Epithelial cell of proximal tubule (primary cell): ENCODE results near the gene F8A1. TPM values are rescaled to one million over a fixed set of nuclear protein-coding genes. Genes with fewer than 3 reads are reported as not detected.
"Not testable (repeated sequence)": the region's sequence is repeated elsewhere in the genome, so short reads cannot be mapped to it uniquely, and the experiment has no call there.

Experiments used
- DNase-seq: peaks from one replicate; pipeline ENCODE4 v3.0.0-alpha.2; 2011; ENCODE audit warnings: low read depth
- H3K4me3 ChIP-seq: 2 replicates; pipeline ENCODE4 v1.5.1; 2011; ENCODE audit warnings: low read depth, mild to moderate bottlenecking, low read length
- CTCF ChIP-seq: conservative IDR thresholded peaks from 2 replicates; pipeline ENCODE4 v1.5.1; 2012; ENCODE audit warnings: low read depth, mild to moderate bottlenecking, low read length
- total RNA-seq: library from RNA; depleted of rRNA; stranded (reverse); fragments of >200 nt; gene quantifications from 2 replicates; pipeline ENCODE4 v1.2.3, GENCODE V29; 2015

F8A1 gene
- total RNA-seq, result 12.6 and 22.5 TPM in 2 replicates

- H3K4me3 ChIP-seq, result peak within 1 kb of the TSS; percentile 33
- DNase-seq, result not testable (repeated sequence)
Measured at GRCh38 chrX:154886069-154886788, at the start of gene F8A1. F8A1 (plus strand) TSS chrX:154886355; CDS start chrX:154886375, 20 bp downstream.

- DNase-seq, result no peak
- peak; percentile 55 for TF ChIP-seq CTCF
- no peak overlapping the region for H3K4me3 ChIP-seq
Measured at GRCh38 chrX:154840856-154841255, 45.3 kb upstream of the F8A1 start.

- TF ChIP-seq CTCF, result no peak
- no peak for DNase-seq
- H3K4me3 ChIP-seq, result no peak overlapping the region
Measured at GRCh38 chrX:154850957-154851611, 35.1 kb upstream of the F8A1 start.

GRCh38 chrX:154855256-154855655 is 30.9 kb upstream of the F8A1 start:
- no peak for DNase-seq
- no peak for TF ChIP-seq CTCF
- no peak overlapping the region for H3K4me3 ChIP-seq

- DNase-seq, H3K4me3 ChIP-seq: not testable (repeated sequence)
Measured at GRCh38 chrX:154868522-154868921, 17.6 kb upstream of the F8A1 start.

- no peak for DNase-seq
Measured at GRCh38 chrX:154873329-154873728, 12.8 kb upstream of the F8A1 start.

GRCh38 chrX:154884069-154884468 is 2.1 kb upstream of the F8A1 start:
- H3K4me3 ChIP-seq, DNase-seq: not testable (repeated sequence)

More at GRCh38 chrX:154873329-154873728, 12.8 kb upstream of the F8A1 start:
- H3K4me3 ChIP-seq, result no peak overlapping the region
- TF ChIP-seq CTCF, result no peak

- DNase-seq, H3K4me3 ChIP-seq: not testable (repeated sequence)
Measured at GRCh38 chrX:154885057-154885456, 1.1 kb upstream of the F8A1 start.

GRCh38 chrX:154885549-154885948 is 606 bp upstream of the F8A1 start:
- not testable (repeated sequence) for H3K4me3 ChIP-seq, DNase-seq

GRCh38 chrX:154886789-154887221 is 650 bp downstream of the F8A1 start:
- H3K4me3 ChIP-seq, DNase-seq: not testable (repeated sequence)
